Endothelial cell (in vitro differentiated cells): ENCODE results near the gene MYEF2. TPM values are rescaled to one million over a fixed set of nuclear protein-coding genes. Genes with fewer than 3 reads are reported as not detected.

Source experiments
- DNase-seq: peaks from one replicate; pipeline ENCODE4 v3.0.0; 2021; ENCODE audit warnings: low spot score
- H3K27ac Mint-ChIP-seq: one replicate; pipeline ENCODE4 v1.8.0; 2021; ENCODE audit warnings: mixed read lengths, inconsistent platforms; ENCODE audit not compliant: unreplicated experiment
- H3K27me3 Mint-ChIP-seq: one replicate; pipeline ENCODE4 v1.8.0; 2021; ENCODE audit warnings: mild to moderate bottlenecking, moderate library complexity, mixed read lengths, inconsistent platforms; ENCODE audit not compliant: unreplicated experiment
- H3K36me3 Mint-ChIP-seq: one replicate; pipeline ENCODE4 v1.8.0; 2021; ENCODE audit warnings: mild to moderate bottlenecking, low read depth, mixed read lengths, inconsistent platforms; ENCODE audit not compliant: unreplicated experiment
- H3K4me1 Mint-ChIP-seq: one replicate; pipeline ENCODE4 v1.8.0; 2021; ENCODE audit warnings: mild to moderate bottlenecking, mixed read lengths, inconsistent platforms; ENCODE audit not compliant: unreplicated experiment
- H3K4me3 Mint-ChIP-seq: one replicate; pipeline ENCODE4 v1.8.0; 2021; ENCODE audit warnings: mild to moderate bottlenecking, mixed read lengths, inconsistent platforms; ENCODE audit not compliant: unreplicated experiment
- H3K9me3 Mint-ChIP-seq: one replicate; pipeline ENCODE4 v1.8.0; 2021; ENCODE audit warnings: mixed read lengths, inconsistent platforms; ENCODE audit not compliant: unreplicated experiment
- total RNA-seq: library from RNA; stranded (reverse); fragmentation: NEBNext Ultra II Directional; extraction: Animal tissue kit (Norgen Biotek cat#: 25700); gene quantifications from one replicate; pipeline ENCODE4 v1.2.1, GENCODE V29; 2021; ENCODE audit not compliant: unreplicated experiment
- TF ChIP-seq, protein P1 (sequence below): fragments of 200-600 bp; sonication (generic); IDR thresholded peaks from one replicate; pipeline ENCODE4 v1.5.0; 2021; ENCODE audit warnings: antibody characterized with exemption; ENCODE audit not compliant: unreplicated experiment

MYEF2 gene
- total RNA-seq, 1 donor from 2014 or later = 45.9 TPM

DNA sequence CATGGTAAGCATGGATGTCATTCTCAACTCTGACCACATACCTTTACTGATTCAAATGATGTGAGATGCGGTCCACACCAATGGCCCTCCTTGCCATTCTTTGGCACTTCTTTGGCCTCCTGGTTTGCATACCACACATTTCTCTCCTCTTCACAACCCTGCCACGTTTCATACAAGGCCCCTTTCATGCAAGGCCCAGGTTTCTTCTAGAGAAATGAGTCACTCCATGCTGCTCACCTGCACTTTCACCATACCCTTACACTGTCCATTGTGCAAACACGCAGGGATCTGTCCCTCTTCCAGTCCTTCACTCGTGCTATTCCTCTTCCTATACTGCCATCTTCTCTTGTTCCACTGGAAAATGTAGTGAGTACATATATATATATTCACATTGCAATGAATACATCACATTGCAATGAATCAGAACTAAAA, 81.7 kb downstream of the MYEF2 start:
- Mint-ChIP-seq H3K27ac (no peak overlapping the region), H3K9me3 (no peaks in the 10 kb centered on the region), H3K4me3 (no peak overlapping the region), H3K4me1 (no peaks in the 10 kb centered on the region), H3K27me3 (no peaks in the 10 kb centered on the region), H3K36me3 (no peaks in the 10 kb centered on the region)
- TF ChIP-seq, protein P1, sequence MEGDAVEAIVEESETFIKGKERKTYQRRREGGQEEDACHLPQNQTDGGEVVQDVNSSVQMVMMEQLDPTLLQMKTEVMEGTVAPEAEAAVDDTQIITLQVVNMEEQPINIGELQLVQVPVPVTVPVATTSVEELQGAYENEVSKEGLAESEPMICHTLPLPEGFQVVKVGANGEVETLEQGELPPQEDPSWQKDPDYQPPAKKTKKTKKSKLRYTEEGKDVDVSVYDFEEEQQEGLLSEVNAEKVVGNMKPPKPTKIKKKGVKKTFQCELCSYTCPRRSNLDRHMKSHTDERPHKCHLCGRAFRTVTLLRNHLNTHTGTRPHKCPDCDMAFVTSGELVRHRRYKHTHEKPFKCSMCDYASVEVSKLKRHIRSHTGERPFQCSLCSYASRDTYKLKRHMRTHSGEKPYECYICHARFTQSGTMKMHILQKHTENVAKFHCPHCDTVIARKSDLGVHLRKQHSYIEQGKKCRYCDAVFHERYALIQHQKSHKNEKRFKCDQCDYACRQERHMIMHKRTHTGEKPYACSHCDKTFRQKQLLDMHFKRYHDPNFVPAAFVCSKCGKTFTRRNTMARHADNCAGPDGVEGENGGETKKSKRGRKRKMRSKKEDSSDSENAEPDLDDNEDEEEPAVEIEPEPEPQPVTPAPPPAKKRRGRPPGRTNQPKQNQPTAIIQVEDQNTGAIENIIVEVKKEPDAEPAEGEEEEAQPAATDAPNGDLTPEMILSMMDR = no peak
- no peak for DNase-seq

DNA sequence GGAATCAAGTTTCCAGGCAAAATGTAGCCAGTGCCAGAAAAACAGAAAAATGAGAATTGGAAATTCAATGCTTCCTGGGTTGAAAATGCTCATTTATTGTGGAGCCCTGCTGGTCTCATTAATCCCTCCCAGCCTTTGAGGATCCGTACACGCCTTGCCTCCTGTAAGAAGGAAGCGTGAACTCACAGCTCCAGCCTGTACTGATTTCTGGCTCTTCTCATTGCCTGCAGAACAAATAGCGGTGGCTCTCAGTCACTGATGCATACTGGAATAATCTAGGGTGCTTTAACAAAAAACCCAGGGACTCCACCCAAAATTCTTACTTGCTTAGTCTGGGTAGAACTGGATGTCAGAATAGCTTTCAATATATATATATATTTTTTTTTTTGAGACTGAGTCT, 86.6 kb downstream of the MYEF2 start:
- DNase-seq = no peak
- no peaks in the 10 kb centered on the region for H3K4me1 Mint-ChIP-seq
- peaks cover 5% of the 10 kb centered on the region for H3K9me3 Mint-ChIP-seq
- no peak overlapping the region for H3K4me3 Mint-ChIP-seq
- no peak overlapping the region for H3K27ac Mint-ChIP-seq
- H3K27me3 Mint-ChIP-seq = no peaks in the 10 kb centered on the region
- TF ChIP-seq, protein P1 = no peak
- H3K36me3 Mint-ChIP-seq = peaks cover 5% of the 10 kb centered on the region

GRCh38 chr15:48090666-48091065, 87.4 kb downstream of the MYEF2 start:
- Mint-ChIP-seq H3K4me1 (no peaks in the 10 kb centered on the region), H3K9me3 (peaks cover 5% of the 10 kb centered on the region), H3K27me3 (no peaks in the 10 kb centered on the region), H3K4me3 (no peak overlapping the region), H3K36me3 (peaks cover 5% of the 10 kb centered on the region), H3K27ac (no peak overlapping the region)
- TF ChIP-seq, protein P1 = no peak
- DNase-seq = no peak

GRCh38 chr15:48090115-48090514, 88.0 kb downstream of the MYEF2 start:
- Mint-ChIP-seq H3K4me1 (no peaks in the 10 kb centered on the region), H3K36me3 (peaks cover 5% of the 10 kb centered on the region), H3K4me3 (no peak overlapping the region), H3K27ac (no peak overlapping the region), H3K9me3 (peaks cover 5% of the 10 kb centered on the region), H3K27me3 (no peaks in the 10 kb centered on the region)
- DNase-seq = no peak
- TF ChIP-seq, protein P1 = no peak

DNA sequence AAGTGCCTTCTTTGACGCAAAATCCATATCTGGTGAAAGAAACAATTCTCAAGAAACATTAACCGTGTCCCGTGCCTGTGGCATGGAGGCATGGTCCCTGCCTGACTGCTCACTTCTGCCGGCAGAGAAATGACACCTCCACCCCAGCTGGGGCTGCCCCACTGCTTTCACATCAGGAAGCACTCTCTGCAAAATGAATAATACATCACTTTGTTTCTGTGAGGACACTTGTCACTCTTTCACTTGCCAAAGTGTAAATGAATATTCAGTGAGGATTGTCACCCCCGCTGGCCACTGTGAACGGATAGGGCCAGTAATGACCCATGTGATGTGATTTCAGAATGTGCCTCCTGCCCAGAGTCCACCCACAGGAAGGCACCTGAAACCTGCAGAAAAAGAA, 88.4 kb downstream of the MYEF2 start:
- H3K4me1 Mint-ChIP-seq = no peaks in the 10 kb centered on the region
- H3K9me3 Mint-ChIP-seq = peaks cover 5% of the 10 kb centered on the region
- TF ChIP-seq, protein P1 = no peak
- H3K36me3 Mint-ChIP-seq = peaks cover 5% of the 10 kb centered on the region
- no peak for DNase-seq
- no peak overlapping the region for H3K4me3 Mint-ChIP-seq
- H3K27me3 Mint-ChIP-seq = no peaks in the 10 kb centered on the region
- no peak overlapping the region for H3K27ac Mint-ChIP-seq
